Neural crest cell (in vitro differentiated cells): Measurements from ENCODE around the gene MLIP. TPM values are rescaled to one million over a fixed set of nuclear protein-coding genes. Genes with fewer than 3 reads are reported as not detected.

Experiments
- DNase-seq: peaks from one replicate; pipeline ENCODE4 v3.0.0; 2021; ENCODE audit warnings: low read depth, mixed read lengths, low spot score
- H3K27ac Mint-ChIP-seq: one replicate; pipeline ENCODE4 v1.8.0; 2021; ENCODE audit warnings: mild to moderate bottlenecking, mixed read lengths; ENCODE audit not compliant: unreplicated experiment
- H3K27me3 Mint-ChIP-seq: 2 replicates; pipeline ENCODE4 v1.8.0; 2021; ENCODE audit warnings: low read depth, mild to moderate bottlenecking, mixed read lengths
- H3K36me3 Mint-ChIP-seq: 2 replicates; pipeline ENCODE4 v1.8.0; 2021; ENCODE audit warnings: low read depth, mild to moderate bottlenecking, mixed read lengths
- H3K4me1 Mint-ChIP-seq: 2 replicates; pipeline ENCODE4 v1.8.0; 2021; ENCODE audit warnings: mixed read lengths
- H3K4me3 Mint-ChIP-seq: one replicate; pipeline ENCODE4 v1.8.0; 2021; ENCODE audit warnings: mild to moderate bottlenecking, mixed read lengths
- H3K9me3 Mint-ChIP-seq: 2 replicates; pipeline ENCODE4 v1.8.0; 2021; ENCODE audit warnings: mixed read lengths
- CTCF ChIP-seq: fragments of 200-600 bp; sonication (generic); conservative IDR thresholded peaks from 2 replicates; pipeline ENCODE4 v1.5.0; 2021; ENCODE audit warnings: antibody characterized with exemption, mild to moderate bottlenecking
- total RNA-seq: library from RNA; stranded (reverse); gene quantifications from 2 replicates; pipeline ENCODE4 v1.2.1, GENCODE V29; 2021

The MLIP gene
- total RNA-seq, 1 donor from 2014 or later, result not detected

DNA sequence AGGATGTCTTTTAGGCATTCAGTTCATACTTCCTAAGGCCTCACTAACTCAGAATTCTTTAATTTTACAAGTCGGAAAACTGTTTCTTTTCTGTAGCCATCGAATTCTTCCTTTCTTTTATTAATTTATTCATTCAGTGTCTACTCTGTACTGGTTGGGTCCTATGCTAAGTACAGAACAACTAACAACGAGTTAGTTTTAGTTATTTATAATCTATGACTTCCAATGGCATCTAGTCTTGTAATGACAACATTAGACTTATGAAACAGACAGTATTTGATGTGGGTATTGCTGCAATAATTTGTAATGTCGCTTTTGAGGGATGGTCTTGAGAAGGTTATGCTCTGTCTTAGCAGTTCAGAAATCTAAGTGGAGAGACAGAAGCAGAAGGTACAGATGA is 141.7 kb downstream of the MLIP start:
- Mint-ChIP-seq H3K4me1 (no peaks in the 10 kb centered on the region), H3K36me3 (no peaks in the 10 kb centered on the region), H3K9me3 (peaks cover 5% of the 10 kb centered on the region), H3K27ac (no peak overlapping the region), H3K4me3 (no peak overlapping the region), H3K27me3 (no peaks in the 10 kb centered on the region)
- no peak for TF ChIP-seq CTCF
- DNase-seq, result no peak

DNA sequence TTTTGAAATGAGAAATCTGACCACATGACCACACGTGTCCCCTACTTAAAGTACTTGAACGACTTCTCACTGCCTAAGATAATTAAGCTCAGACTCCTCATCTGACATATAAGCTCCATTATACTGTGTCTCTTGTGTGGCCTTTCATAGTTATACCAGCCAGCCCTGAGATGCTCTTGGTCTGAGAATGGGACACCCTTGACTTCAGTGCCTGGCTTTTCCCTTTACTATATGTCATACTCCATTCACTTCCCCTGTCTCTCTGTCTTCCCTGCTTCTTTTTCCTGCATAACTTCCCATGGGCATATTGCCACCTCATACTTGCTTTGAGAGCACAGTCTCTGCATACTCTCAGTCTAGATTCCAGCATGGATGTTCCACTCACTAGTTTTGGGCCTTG is 143.6 kb downstream of the MLIP start:
- no peak overlapping the region for H3K27ac Mint-ChIP-seq
- H3K9me3 Mint-ChIP-seq, result peaks cover 5% of the 10 kb centered on the region
- no peaks in the 10 kb centered on the region for H3K4me1 Mint-ChIP-seq
- no peak overlapping the region for H3K4me3 Mint-ChIP-seq
- no peaks in the 10 kb centered on the region for H3K27me3 Mint-ChIP-seq
- no peaks in the 10 kb centered on the region for H3K36me3 Mint-ChIP-seq
- no peak for TF ChIP-seq CTCF
- DNase-seq, result no peak

DNA sequence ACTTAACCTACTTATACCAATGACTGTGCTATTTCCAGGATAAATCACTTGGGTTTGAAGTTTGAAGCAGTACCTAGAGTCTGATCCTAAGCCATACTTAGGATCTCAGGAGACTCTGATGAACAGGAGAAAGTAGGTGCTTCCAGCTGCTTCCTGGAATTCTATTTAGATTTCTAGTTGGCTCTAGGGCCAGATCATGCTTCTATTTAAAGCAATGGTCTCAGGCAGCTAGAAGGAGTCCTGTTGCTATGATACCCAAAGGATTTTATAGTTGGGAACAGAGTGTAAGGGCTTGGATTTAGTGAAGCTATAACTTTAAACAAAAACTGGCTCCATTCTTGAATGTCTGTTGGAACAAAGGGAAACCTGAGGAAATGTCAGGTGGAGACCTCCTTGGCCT is 144.6 kb downstream of the MLIP start:
- no peak for DNase-seq
- Mint-ChIP-seq H3K4me3 (no peak overlapping the region), H3K4me1 (no peaks in the 10 kb centered on the region), H3K9me3 (peaks cover 5% of the 10 kb centered on the region), H3K36me3 (no peaks in the 10 kb centered on the region), H3K27me3 (no peaks in the 10 kb centered on the region), H3K27ac (no peak overlapping the region)
- no peak for TF ChIP-seq CTCF

GRCh38 chr6:54260025-54260424 is 148.8 kb downstream of the MLIP start:
- H3K4me3 Mint-ChIP-seq, result no peak overlapping the region
- H3K4me1 Mint-ChIP-seq, result no peaks in the 10 kb centered on the region
- DNase-seq, result no peak
- peaks cover 3% of the 10 kb centered on the region for H3K9me3 Mint-ChIP-seq
- H3K27me3 Mint-ChIP-seq, result no peaks in the 10 kb centered on the region
- TF ChIP-seq CTCF, result no peak
- H3K36me3 Mint-ChIP-seq, result no peaks in the 10 kb centered on the region
- H3K27ac Mint-ChIP-seq, result no peak overlapping the region

DNA sequence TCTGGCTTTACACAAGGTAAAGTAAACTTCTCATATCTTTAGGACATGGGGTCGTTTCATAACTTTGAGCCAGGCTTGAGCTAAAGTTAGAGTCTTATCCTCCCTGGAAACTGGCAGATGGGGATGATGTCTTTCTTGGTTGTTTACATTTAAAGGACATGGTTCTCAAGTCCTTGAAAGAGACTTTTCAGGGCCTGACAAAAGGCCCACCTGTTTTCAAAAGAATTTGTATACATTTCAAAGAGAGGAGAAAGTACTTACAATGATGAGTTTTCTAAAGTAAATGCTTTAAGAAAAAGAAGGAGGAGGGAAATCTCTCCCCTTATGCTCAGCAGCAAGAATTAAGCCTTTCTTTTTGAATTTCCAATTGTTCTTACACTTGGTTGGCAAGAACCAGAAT is 151.3 kb downstream of the MLIP start:
- no peak for DNase-seq
- no peaks in the 10 kb centered on the region for H3K27me3 Mint-ChIP-seq
- H3K36me3 Mint-ChIP-seq, result no peaks in the 10 kb centered on the region
- H3K27ac Mint-ChIP-seq, result no peak overlapping the region
- H3K4me3 Mint-ChIP-seq, result no peak overlapping the region
- H3K9me3 Mint-ChIP-seq, result no peaks in the 10 kb centered on the region
- no peaks in the 10 kb centered on the region for H3K4me1 Mint-ChIP-seq
- TF ChIP-seq CTCF, result no peak

- no peak for TF ChIP-seq CTCF
- no peak overlapping the region for H3K27ac Mint-ChIP-seq
- H3K36me3 Mint-ChIP-seq, result no peaks in the 10 kb centered on the region
- H3K4me3 Mint-ChIP-seq, result no peak overlapping the region
- DNase-seq, result no peak
- H3K27me3 Mint-ChIP-seq, result no peaks in the 10 kb centered on the region
- H3K4me1 Mint-ChIP-seq, result no peaks in the 10 kb centered on the region
- no peaks in the 10 kb centered on the region for H3K9me3 Mint-ChIP-seq
These were observed 151.7 kb downstream of the MLIP start for GRCh38 chr6:54262971-54263370.
